C4-2B (cell line): Measurements from ENCODE around the gene GHDC.

Experiments used
- ZFX ChIP-seq: fragments of 450-650 bp; IDR thresholded peaks from 2 replicates; pipeline ENCODE4 v1.6.1; 2017
- TF ChIP-seq, protein P1 (sequence below): fragments of 450-650 bp; conservative IDR thresholded peaks from 2 replicates; pipeline ENCODE4 v1.5.1; 2017; ENCODE audit warnings: mild to moderate bottlenecking

DNA sequence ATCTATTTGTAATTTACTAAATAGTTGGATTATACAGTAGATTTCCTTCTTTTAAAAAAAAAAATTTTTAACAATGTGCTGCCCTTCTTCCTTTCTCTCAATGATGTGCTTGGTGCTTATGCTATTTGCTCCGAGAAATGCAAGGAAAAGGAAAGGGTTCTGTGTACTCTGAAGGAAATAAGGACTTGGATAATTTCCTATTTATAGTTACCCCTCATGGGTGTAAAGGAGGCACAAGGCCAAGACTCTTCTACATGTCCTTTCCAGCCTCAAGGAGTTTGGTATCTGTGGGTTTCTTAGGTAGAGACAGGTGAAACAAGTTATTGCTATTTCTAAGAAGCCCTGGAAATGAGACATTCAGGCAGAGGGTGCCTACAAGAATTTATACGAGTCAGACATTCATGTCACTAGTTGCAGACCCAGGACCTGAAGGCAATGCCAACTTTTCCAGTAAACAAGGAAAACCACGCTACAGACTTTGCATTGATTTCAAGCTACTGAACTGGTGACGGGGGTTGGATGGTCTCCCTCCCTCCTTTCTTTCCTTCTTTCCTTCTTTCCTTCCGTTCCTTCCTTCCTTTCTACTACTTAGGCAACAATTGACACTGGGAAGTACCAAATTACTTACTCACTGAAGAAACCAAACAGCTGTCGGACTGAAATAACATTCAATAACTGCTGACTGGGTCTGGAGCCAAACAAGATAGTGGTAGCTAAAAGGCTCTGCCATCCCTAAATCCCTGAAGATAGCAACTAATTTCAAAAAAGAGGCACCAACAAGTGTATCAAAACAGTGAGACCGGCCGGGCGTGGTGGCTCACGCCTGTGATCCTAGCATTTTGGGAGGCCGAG lies 33.8 kb upstream of the GHDC start:
- TF ChIP-seq, protein P1, sequence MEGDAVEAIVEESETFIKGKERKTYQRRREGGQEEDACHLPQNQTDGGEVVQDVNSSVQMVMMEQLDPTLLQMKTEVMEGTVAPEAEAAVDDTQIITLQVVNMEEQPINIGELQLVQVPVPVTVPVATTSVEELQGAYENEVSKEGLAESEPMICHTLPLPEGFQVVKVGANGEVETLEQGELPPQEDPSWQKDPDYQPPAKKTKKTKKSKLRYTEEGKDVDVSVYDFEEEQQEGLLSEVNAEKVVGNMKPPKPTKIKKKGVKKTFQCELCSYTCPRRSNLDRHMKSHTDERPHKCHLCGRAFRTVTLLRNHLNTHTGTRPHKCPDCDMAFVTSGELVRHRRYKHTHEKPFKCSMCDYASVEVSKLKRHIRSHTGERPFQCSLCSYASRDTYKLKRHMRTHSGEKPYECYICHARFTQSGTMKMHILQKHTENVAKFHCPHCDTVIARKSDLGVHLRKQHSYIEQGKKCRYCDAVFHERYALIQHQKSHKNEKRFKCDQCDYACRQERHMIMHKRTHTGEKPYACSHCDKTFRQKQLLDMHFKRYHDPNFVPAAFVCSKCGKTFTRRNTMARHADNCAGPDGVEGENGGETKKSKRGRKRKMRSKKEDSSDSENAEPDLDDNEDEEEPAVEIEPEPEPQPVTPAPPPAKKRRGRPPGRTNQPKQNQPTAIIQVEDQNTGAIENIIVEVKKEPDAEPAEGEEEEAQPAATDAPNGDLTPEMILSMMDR, result no peak
- TF ChIP-seq ZFX, result no peak
